Liver (tissue), 9 donors: ENCODE measurements around the gene WWOX. TPM values are rescaled to one million over a fixed set of nuclear protein-coding genes. Genes with fewer than 3 reads are reported as not detected.

Experiments used
- DNase-seq: peaks from one replicate; pipeline ENCODE4 v3.0.0-alpha.2; 2017; ENCODE audit warnings: low spot score
- H3K27ac ChIP-seq, 2 donors: one replicate each; pipeline ENCODE4 v1.7.0; 2013; ENCODE audit warnings: inconsistent platforms in 2 of 2, low read length in 2 of 2, control low read depth in 1 of 2, low read depth in 1 of 2, mild to moderate bottlenecking in 1 of 2
- H3K27me3 ChIP-seq, 4 donors: one replicate each; pipeline versions ENCODE4 v1.6.1 to v1.7.0; 2013; ENCODE audit warnings: low read length in 3 of 4, inconsistent platforms in 1 of 4, mild to moderate bottlenecking in 1 of 4, moderate library complexity in 1 of 4; ENCODE audit not compliant: control insufficient read depth in 4 of 4, insufficient read depth in 4 of 4
- H3K36me3 ChIP-seq, 4 donors: one replicate each; pipeline versions ENCODE4 v1.6.1 to v1.7.0; 2013; ENCODE audit warnings: low read length in 3 of 4, mild to moderate bottlenecking in 3 of 4, low read depth in 1 of 4, moderate library complexity in 1 of 4; ENCODE audit not compliant: control insufficient read depth in 4 of 4, insufficient read depth in 3 of 4
- H3K4me1 ChIP-seq, 4 donors: one replicate each; pipeline versions ENCODE4 v1.6.1 to v1.7.0; 2013; ENCODE audit warnings: low read length in 3 of 4, mild to moderate bottlenecking in 3 of 4, moderate library complexity in 1 of 4; ENCODE audit not compliant: control insufficient read depth in 4 of 4, insufficient read depth in 4 of 4
- H3K4me3 ChIP-seq, 3 donors: one replicate each; pipeline versions ENCODE4 v1.6.1 to v1.7.0; 2013; ENCODE audit warnings: low read length in 3 of 3, control low read depth in 1 of 3, low read depth in 1 of 3, mild to moderate bottlenecking in 1 of 3
- H3K9ac ChIP-seq, 2 donors: one replicate each; pipeline ENCODE4 v1.7.0; 2013; ENCODE audit warnings: low read length in 2 of 2, mild to moderate bottlenecking in 2 of 2, moderate library complexity in 2 of 2, control low read depth in 1 of 2, low read depth in 1 of 2
- H3K9me3 ChIP-seq, 4 donors: one replicate each; pipeline versions ENCODE4 v1.6.1 to v1.7.0; 2013; ENCODE audit warnings: low read length in 3 of 4; ENCODE audit not compliant: control insufficient read depth in 4 of 4
- ATF3 ChIP-seq: IDR thresholded peaks from 2 replicates; pipeline ENCODE4 v1.6.1; 2016; ENCODE audit warnings: antibody characterized with exemption
- CTCF ChIP-seq: fragments of 150-350 bp; IDR thresholded peaks from 2 replicates; pipeline ENCODE4 v1.5.1; 2017; ENCODE audit warnings: improper control_type of control experiment, low read depth, low read length; ENCODE audit not compliant: missing input control
- EGR1 ChIP-seq, 2 donors: IDR thresholded peaks; 2 replicates each; pipeline ENCODE4 v1.6.1; 2016 to 2018; ENCODE audit warnings: antibody characterized with exemption in 2 of 2, low read depth in 2 of 2
- FOXA1 ChIP-seq: IDR thresholded peaks from 2 replicates; pipeline ENCODE4 v1.6.1; 2016; ENCODE audit warnings: antibody characterized with exemption
- FOXA2 ChIP-seq: IDR thresholded peaks from 2 replicates; pipeline ENCODE4 v1.6.1; 2016; ENCODE audit warnings: antibody characterized with exemption
- GABPA ChIP-seq, 2 donors: IDR thresholded peaks in 1 of 2; conservative IDR thresholded peaks in 1 of 2; 2 replicates each; pipeline ENCODE4 v1.6.1; 2016; ENCODE audit warnings: antibody characterized with exemption in 2 of 2, mild to moderate bottlenecking in 1 of 2, moderate library complexity in 1 of 2
- HNF4A ChIP-seq, 2 donors: conservative IDR thresholded peaks; 2 replicates each; pipeline ENCODE4 v1.6.1; 2016; ENCODE audit warnings: antibody characterized with exemption in 2 of 2, mild to moderate bottlenecking in 2 of 2
- HNF4G ChIP-seq: IDR thresholded peaks from 2 replicates; pipeline ENCODE4 v1.6.1; 2016; ENCODE audit warnings: antibody characterized with exemption
- JUND ChIP-seq, 2 donors: IDR thresholded peaks; 2 replicates each; pipeline ENCODE4 v1.6.1; 2016; ENCODE audit warnings: antibody characterized with exemption in 2 of 2
- MAX ChIP-seq: IDR thresholded peaks from 2 replicates; pipeline ENCODE4 v1.6.1; 2016; ENCODE audit warnings: antibody characterized with exemption
- NR2F2 ChIP-seq: IDR thresholded peaks from 2 replicates; pipeline ENCODE4 v1.6.1; 2016; ENCODE audit warnings: antibody characterized with exemption
- RAD21 ChIP-seq, 2 donors: IDR thresholded peaks; 2 replicates each; pipeline ENCODE4 v1.6.1; 2016; ENCODE audit warnings: antibody characterized with exemption in 2 of 2, mild to moderate bottlenecking in 2 of 2
- REST ChIP-seq: IDR thresholded peaks from 2 replicates; pipeline ENCODE4 v1.6.1; 2016; ENCODE audit warnings: antibody characterized with exemption, mild to moderate bottlenecking
- RXRA ChIP-seq, 2 donors: IDR thresholded peaks; 2 replicates each; pipeline ENCODE4 v1.6.1; 2017 to 2018; ENCODE audit warnings: antibody characterized with exemption in 2 of 2, mild to moderate bottlenecking in 1 of 2
- SP1 ChIP-seq: IDR thresholded peaks from 2 replicates; pipeline ENCODE4 v1.6.1; 2018; ENCODE audit warnings: antibody characterized with exemption, mild to moderate bottlenecking
- TAF1 ChIP-seq: conservative IDR thresholded peaks from 2 replicates; pipeline ENCODE4 v1.6.1; 2016; ENCODE audit warnings: antibody characterized with exemption, mild to moderate bottlenecking
- YY1 ChIP-seq: IDR thresholded peaks from 2 replicates; pipeline ENCODE4 v1.6.1; 2016; ENCODE audit warnings: antibody characterized with exemption, mild to moderate bottlenecking
- ZBTB33 ChIP-seq: IDR thresholded peaks from 2 replicates; pipeline ENCODE4 v1.6.1; 2016; ENCODE audit warnings: antibody characterized with exemption
- WGBS: extraction: QIAGEN DNeasy Blood & Tissue Kit; methylation state at CpG from one replicate; pipeline ENCODE4 v1.1.7; 2013; 5-methylcytosine and 5-hydroxymethylcytosine counted together
- polyA plus RNA-seq, 2 donors: library from polyadenylated mRNA; stranded (reverse) in 1 of 2; unstranded in 1 of 2; fragments of 200-250 nt in 1 of 2; fragments of >200 nt in 1 of 2; fragmentation: Nextera tagmentation in 1 of 2; extraction: Ambion mirVana in 1 of 2; gene quantifications; one replicate each; pipeline versions ENCODE4 v1.2.1 to v1.2.3, GENCODE V29; 2013 to 2015
- total RNA-seq, 2 donors: library from RNA; depleted of rRNA; stranded (reverse); fragments of >200 nt; gene quantifications; one replicate each; pipeline ENCODE4 v1.2.3, GENCODE V29; 2014
- donor health status: healthy.
- donor health status: healthy.
- donor health status: healthy.
- donor health status: healthy.
- donor health status: healthy.

WWOX gene
- total and polyA plus RNA-seq, 4 donors, result 9.8 to 46.0 (median 15.3) TPM

- Histone ChIP-seq H3K4me3 (no peak overlapping the region), H3K36me3 (no peaks in the 10 kb centered on the region), H3K9ac (no peak overlapping the region), H3K27ac (no peak overlapping the region), H3K9me3 (no peaks in the 10 kb centered on the region), H3K27me3 (no peaks in the 10 kb centered on the region), H3K4me1 (peaks cover 5 to 28% (median 16%) of the 10 kb centered on the region in 4 donors)
- TF ChIP-seq HNF4G (no peak), CTCF (no peak), TAF1 (no peak), NR2F2 (no peak), JUND (IDR thresholded peaks at IDR 0.05) (no peak), FOXA2 (no peak), ATF3 (no peak), ZBTB33 (no peak), YY1 (no peak), FOXA1 (no peak)
- DNase-seq, result no peak
- 94% methylated on average over 5 of the region's 5 CpGs for WGBS
Observed at GRCh38 chr16:78251115-78251514, 151.7 kb downstream of the WWOX start.

GRCh38 chr16:78252757-78253156 lies 153.3 kb downstream of the WWOX start:
- Histone ChIP-seq H3K9me3 (no peaks in the 10 kb centered on the region), H3K4me3 (no peak overlapping the region), H3K27ac (peak overlapping the region; percentile 6 to 45), H3K36me3 (no peaks in the 10 kb centered on the region), H3K9ac (no peak overlapping the region), H3K4me1 (peaks cover 7 to 31% (median 17%) of the 10 kb centered on the region in 4 donors), H3K27me3 (no peaks in the 10 kb centered on the region)
- WGBS, result 36% methylated on average over 5 of the region's 5 CpGs
- no peak for DNase-seq
- TF ChIP-seq JUND (IDR thresholded peaks at IDR 0.05) (peak in 1 of 2 donors; percentile 80), TAF1 (no peak), YY1 (peak; percentile 87), RAD21 (IDR thresholded peaks at IDR 0.05) (peak; percentile 49 to 56), FOXA2 (peak; percentile 91), GABPA (IDR thresholded peaks at IDR 0.05 in 1 of 2, conservative IDR thresholded peaks at IDR 0.05 in 1 of 2) (no peak), ZBTB33 (peak; percentile 63), EGR1 (IDR thresholded peaks at IDR 0.05; ENCODE audit: low read depth in 2 of 2) (no peak), HNF4G (peak; percentile 85), RXRA (IDR thresholded peaks at IDR 0.05) (peak; percentile 61 to 76), NR2F2 (no peak), CTCF (no peak), REST (peak; percentile 11), MAX (no peak), SP1 (peak; percentile 73), FOXA1 (peak; percentile 60), ATF3 (no peak), HNF4A (conservative IDR thresholded peaks at IDR 0.05) (peak; percentile 90 to 91)
